K562 (cell line): ENCODE results near the gene THADA. TPM values are rescaled to one million over a fixed set of nuclear protein-coding genes. Genes with fewer than 3 reads are reported as not detected.

Experiments used
- ARID1B ChIP-seq: fragments of 450-650 bp; IDR thresholded peaks from 2 replicates; pipeline ENCODE4 v1.6.1; 2016; ENCODE audit warnings: antibody characterized with exemption, mild to moderate bottlenecking, inconsistent platforms
- ATF7 ChIP-seq: fragments of 450-650 bp; IDR thresholded peaks from 2 replicates; pipeline ENCODE4 v1.7.1; 2014; ENCODE audit warnings: mild to moderate bottlenecking, moderate library complexity
- BCOR ChIP-seq: fragments of 450-650 bp; IDR thresholded peaks from 2 replicates; pipeline ENCODE4 v1.6.1; 2016
- BMI1 ChIP-seq: fragments of 150-350 bp; IDR thresholded peaks from 2 replicates; pipeline ENCODE4 v1.6.1; 2014; ENCODE audit warnings: low read length
- CBFB ChIP-seq: sonication (generic); formaldehyde crosslinking; IDR thresholded peaks from 2 replicates; pipeline ENCODE4 v1.4.0; 2020; ENCODE audit warnings: mild to moderate bottlenecking, missing genetic modification reagents
- DACH1 ChIP-seq: fragments of 450-650 bp; IDR thresholded peaks from 2 replicates; pipeline ENCODE4 v1.6.1; 2018; ENCODE audit not compliant: partially characterized antibody
- FOS ChIP-seq: IDR thresholded peaks from 3 replicates; pipeline ENCODE4 v1.6.1; 2011; ENCODE audit not compliant: insufficient read length; ENCODE audit errors: extremely low read depth
- HEY1 ChIP-seq: fragments of 250-450 bp; sonication (Bioruptor Pico); IDR thresholded peaks from 2 replicates; pipeline ENCODE4 v1.5.0; 2020; ENCODE audit warnings: mild to moderate bottlenecking, moderate library complexity, borderline replicate concordance
- HMGN3 ChIP-seq: IDR thresholded peaks from 2 replicates; pipeline ENCODE4 v1.6.1; 2011; ENCODE audit warnings: borderline replicate concordance, low read depth, mild to moderate bottlenecking, mixed read lengths, low read length; ENCODE audit not compliant: insufficient read length; ENCODE audit errors: extremely low read depth
- ILF3 ChIP-seq: fragments of 450-650 bp; IDR thresholded peaks from 2 replicates; pipeline ENCODE4 v1.6.1; 2018; ENCODE audit warnings: antibody characterized with exemption, mild to moderate bottlenecking, moderate library complexity, borderline replicate concordance
- MTA1 ChIP-seq: fragments of 450-650 bp; IDR thresholded peaks from 2 replicates; pipeline ENCODE4 v1.6.1; 2017; ENCODE audit warnings: borderline replicate concordance
- PHF20 ChIP-seq: fragments of 450-650 bp; IDR thresholded peaks from 2 replicates; pipeline ENCODE4 v1.6.1; 2018; ENCODE audit not compliant: partially characterized antibody
- PHF8 ChIP-seq: fragments of 200-600 bp; sonication (generic); IDR thresholded peaks from 2 replicates; pipeline ENCODE4 v1.6.1; 2012; ENCODE audit warnings: mixed run types, mild to moderate bottlenecking, inconsistent platforms, low read length, moderate library complexity, borderline replicate concordance
- POLR2AphosphoS2 ChIP-seq: IDR thresholded peaks from 2 replicates; pipeline ENCODE4 v1.6.1; 2012; ENCODE audit warnings: low read length, improper control_type of control experiment
- PTRF ChIP-seq: fragments of 450-650 bp; IDR thresholded peaks from 2 replicates; pipeline ENCODE4 v1.6.1; 2016; ENCODE audit warnings: mild to moderate bottlenecking, missing genetic modification characterization, missing compliant biosample characterization
- SMAD2 ChIP-seq: fragments of 150-350 bp; IDR thresholded peaks from 2 replicates; pipeline ENCODE4 v1.6.1; 2014; ENCODE audit warnings: low read depth, mild to moderate bottlenecking, low read length
- SMARCE1 ChIP-seq: fragments of 450-650 bp; IDR thresholded peaks from 2 replicates; pipeline ENCODE4 v1.7.1; 2016; ENCODE audit warnings: mild to moderate bottlenecking
- SRF ChIP-seq, 2 experiments: fragments of 250-450, 450-650 bp in 1 of 2; sonication (Bioruptor Pico) in 1 of 2; sonication (generic) in 1 of 2; formaldehyde crosslinking; IDR thresholded peaks; 2 replicates each; pipeline versions ENCODE4 v1.5.0 to v1.5.1; 2020 to 2022; ENCODE audit warnings: mild to moderate bottlenecking in 1 of 2, missing genetic modification reagents in 1 of 2
- SRSF3 ChIP-seq: fragments of 200-400 bp; formaldehyde crosslinking; IDR thresholded peaks from 2 replicates; pipeline ENCODE4 v1.6.1; 2016; ENCODE audit warnings: mild to moderate bottlenecking, low read length, moderate library complexity; ENCODE audit not compliant: insufficient read depth
- SRSF9 ChIP-seq: fragments of 200-400 bp; formaldehyde crosslinking; IDR thresholded peaks from 2 replicates; pipeline ENCODE4 v1.6.1; 2017; ENCODE audit warnings: low read depth, low read length, borderline replicate concordance
- SUPT5H ChIP-seq: fragments of 450-650 bp; IDR thresholded peaks from 2 replicates; pipeline ENCODE4 v1.6.1; 2016
- TBP ChIP-seq: optimal IDR thresholded peaks from 2 replicates; pipeline ENCODE3; 2011; ENCODE audit warnings: low read depth, low read length, improper control_type of control experiment
- TCFL5 ChIP-seq: fragments of 250-450 bp; sonication (Bioruptor Pico); conservative IDR thresholded peaks from 2 replicates; pipeline ENCODE4 v1.6.1; 2021; ENCODE audit warnings: mild to moderate bottlenecking, moderate library complexity, matching md5 sums
- YY1 ChIP-seq, 3 experiments: IDR thresholded peaks; 2 replicates each; pipeline ENCODE4 v1.6.1; 2011; ENCODE audit warnings: low read length in 2 of 3, mild to moderate bottlenecking in 2 of 3, moderate library complexity in 2 of 3, borderline replicate concordance in 1 of 3, control low read depth in 1 of 3, low read depth in 1 of 3; ENCODE audit not compliant: insufficient read depth in 3 of 3, insufficient replicate concordance in 2 of 3, control insufficient read depth in 1 of 3, insufficient read length in 1 of 3; ENCODE audit errors: extremely low read depth in 1 of 3
- ZEB2 ChIP-seq: fragments of 450-650 bp; IDR thresholded peaks from 2 replicates; pipeline ENCODE4 v1.6.1; 2016
- ZFP36 ChIP-seq: fragments of 150-350 bp; IDR thresholded peaks from 2 replicates; pipeline ENCODE4 v1.6.1; 2018; ENCODE audit warnings: low read length, low read depth; ENCODE audit not compliant: partially characterized antibody
- ZNF507 ChIP-seq: conservative IDR thresholded peaks from 2 replicates; pipeline ENCODE4 v1.6.1; 2017; ENCODE audit warnings: missing genetic modification characterization, missing compliant biosample characterization
- polyA plus RNA-seq, 8 experiments: library from polyadenylated mRNA; depleted of rRNA in 4 of 8; stranded (reverse) in 5 of 8; unstranded in 3 of 8; fragments of >200 nt; fragmentation: Nextera tagmentation in 2 of 8; fragmentation: Illumina TruSeq in 1 of 8; extraction: Ambion mirVana in 2 of 8; extraction: Trizol in 1 of 8; gene quantifications; 2 replicates each; pipeline versions ENCODE4 v1.2.1 to v1.2.3, GENCODE V29; 2011 to 2014; ENCODE audit warnings: inconsistent platforms in 1 of 8, missing spikeins in 1 of 8
- total RNA-seq, 7 experiments: library from RNA; depleted of rRNA in 6 of 7; stranded (reverse); fragments of >200 nt in 6 of 7; fragmentation: Illumina TruSeq in 2 of 7; extraction: Trizol in 2 of 7; gene quantifications; 2 replicates each; pipeline versions ENCODE4 v1.2.1 to v1.2.3, GENCODE V29; 2011 to 2021; ENCODE audit warnings: low replicate concordance in 1 of 7
- TF ChIP-seq, protein P1 (sequence below): conservative IDR thresholded peaks from 2 replicates; pipeline ENCODE4 v1.6.1; 2011; ENCODE audit warnings: low read depth, mild to moderate bottlenecking, low read length; ENCODE audit not compliant: control insufficient read depth

The THADA gene
- total and polyA plus RNA-seq, 9 of the 15 experiments (the other 6 are each of a cell fraction or from before 2014, with no cell fraction given) = 17.8 to 34.7 (median 31.9) TPM

DNA sequence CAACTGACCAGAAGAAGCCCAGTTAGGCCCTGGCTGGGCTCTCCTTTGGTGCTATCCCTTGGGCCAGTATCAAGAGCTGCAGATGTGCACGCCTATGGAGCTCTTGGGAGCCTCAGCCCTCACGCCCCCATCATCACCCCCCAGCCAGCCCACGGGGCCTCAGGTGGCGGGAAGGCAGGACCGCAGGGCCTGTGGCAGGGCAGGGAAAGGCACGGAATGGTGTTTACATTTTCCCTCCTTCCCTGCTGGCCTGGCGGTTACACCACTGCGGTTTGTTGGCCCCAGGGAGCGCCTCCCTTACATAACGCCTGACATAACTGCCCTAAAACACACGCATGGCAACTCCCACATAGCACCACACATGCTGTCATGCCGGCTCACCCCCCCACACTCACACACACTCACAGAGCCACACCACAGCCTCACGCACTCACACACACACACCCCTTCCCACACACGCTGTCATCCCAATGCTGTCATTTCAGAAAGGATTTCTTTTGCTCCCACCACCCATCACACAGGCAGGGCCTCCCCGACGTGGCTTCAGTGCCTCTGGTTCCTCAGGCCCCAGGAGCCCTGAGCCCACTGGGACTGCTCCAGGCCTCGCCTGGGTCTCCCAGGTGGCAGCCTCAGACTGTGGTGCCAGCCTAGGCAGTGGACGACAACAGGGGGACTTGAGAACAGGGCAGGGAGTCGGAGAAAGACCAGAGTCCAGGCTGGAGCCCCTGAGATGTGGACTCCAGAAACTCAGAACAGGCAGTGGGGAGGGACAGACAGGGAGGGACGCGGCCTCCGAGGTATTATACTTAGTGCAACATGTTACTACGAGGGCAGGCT, 385.2 kb downstream of the THADA start (continued):
- TF ChIP-seq SMARCE1 (peak; percentile 82), TBP (no peak), SRSF3 (no peak), SUPT5H (no peak), PTRF (no peak), ILF3 (no peak), HMGN3 (peak; percentile 41), SMAD2 (no peak), BMI1 (no peak), PHF8 (no peak; the same call in 1 of the 2 replicates), DACH1 (peak; percentile 25), ATF7 (peak; percentile 84), SRF (CRISPR knock-in tag; IDR thresholded peaks at IDR 0.05) (no peak), ZFP36 (no peak), BCOR (no peak), CBFB (peak; percentile 85), MTA1 (peak; percentile 72; the same call in 1 of the 2 replicates), YY1 (IDR thresholded peaks at IDR 0.05; ENCODE audit: borderline replicate concordance in 1 of 3, control insufficient read depth in 1 of 3, extremely low read depth in 1 of 3, insufficient read depth in 3 of 3, insufficient read length in 1 of 3, insufficient replicate concordance in 2 of 3, low read depth in 1 of 3, low read length in 2 of 3) (peak in 1 of 3 experiments; percentile 13), PHF20 (peak; percentile 91), SRSF9 (no peak), ZNF507 (no peak), POLR2AphosphoS2 (no peak), TCFL5 (CRISPR knock-in tag) (no peak), ARID1B (peak; percentile 80), FOS (no peak), HEY1 (CRISPR knock-in tag) (0 out of 2 replicates have a peak, but pooled peaks have one; percentile 66), ZEB2 (0 out of 2 replicates have a peak, but pooled peaks have one; percentile 40)
- TF ChIP-seq, protein P1, sequence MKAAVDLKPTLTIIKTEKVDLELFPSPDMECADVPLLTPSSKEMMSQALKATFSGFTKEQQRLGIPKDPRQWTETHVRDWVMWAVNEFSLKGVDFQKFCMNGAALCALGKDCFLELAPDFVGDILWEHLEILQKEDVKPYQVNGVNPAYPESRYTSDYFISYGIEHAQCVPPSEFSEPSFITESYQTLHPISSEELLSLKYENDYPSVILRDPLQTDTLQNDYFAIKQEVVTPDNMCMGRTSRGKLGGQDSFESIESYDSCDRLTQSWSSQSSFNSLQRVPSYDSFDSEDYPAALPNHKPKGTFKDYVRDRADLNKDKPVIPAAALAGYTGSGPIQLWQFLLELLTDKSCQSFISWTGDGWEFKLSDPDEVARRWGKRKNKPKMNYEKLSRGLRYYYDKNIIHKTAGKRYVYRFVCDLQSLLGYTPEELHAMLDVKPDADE = 0 out of 2 replicates have a peak, but pooled peaks have one; percentile 28
